B cell (primary cell): ENCODE results near the gene ZNF165.

Experiments
- EZH2 ChIP-seq: IDR thresholded peaks from 2 replicates; pipeline ENCODE4 v1.6.1; 2012; ENCODE audit warnings: borderline replicate concordance, low read depth, mild to moderate bottlenecking, moderate library complexity, low read length; ENCODE audit not compliant: insufficient read depth, poor library complexity, severe bottlenecking
- TF ChIP-seq, protein P1 (sequence below): fragments of 200-600 bp; IDR thresholded peaks from one replicate; pipeline ENCODE4 v1.8.0; 2022; ENCODE audit warnings: antibody characterized with exemption, mild to moderate bottlenecking

GRCh38 chr6:28125401-28125800, 45.0 kb downstream of the ZNF165 start:
- TF ChIP-seq, protein P1, sequence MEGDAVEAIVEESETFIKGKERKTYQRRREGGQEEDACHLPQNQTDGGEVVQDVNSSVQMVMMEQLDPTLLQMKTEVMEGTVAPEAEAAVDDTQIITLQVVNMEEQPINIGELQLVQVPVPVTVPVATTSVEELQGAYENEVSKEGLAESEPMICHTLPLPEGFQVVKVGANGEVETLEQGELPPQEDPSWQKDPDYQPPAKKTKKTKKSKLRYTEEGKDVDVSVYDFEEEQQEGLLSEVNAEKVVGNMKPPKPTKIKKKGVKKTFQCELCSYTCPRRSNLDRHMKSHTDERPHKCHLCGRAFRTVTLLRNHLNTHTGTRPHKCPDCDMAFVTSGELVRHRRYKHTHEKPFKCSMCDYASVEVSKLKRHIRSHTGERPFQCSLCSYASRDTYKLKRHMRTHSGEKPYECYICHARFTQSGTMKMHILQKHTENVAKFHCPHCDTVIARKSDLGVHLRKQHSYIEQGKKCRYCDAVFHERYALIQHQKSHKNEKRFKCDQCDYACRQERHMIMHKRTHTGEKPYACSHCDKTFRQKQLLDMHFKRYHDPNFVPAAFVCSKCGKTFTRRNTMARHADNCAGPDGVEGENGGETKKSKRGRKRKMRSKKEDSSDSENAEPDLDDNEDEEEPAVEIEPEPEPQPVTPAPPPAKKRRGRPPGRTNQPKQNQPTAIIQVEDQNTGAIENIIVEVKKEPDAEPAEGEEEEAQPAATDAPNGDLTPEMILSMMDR, result no peak
- TF ChIP-seq EZH2, result no peak
